ENCODE results near the gene THADA.

Gene THADA

GRCh38 chr2:43509886-43510285, 86.0 kb downstream of the THADA start:
- H3K9me3 ChIP-seq (ENCODE audit: control insufficient read depth, insufficient read depth, low read depth, low read length): no peaks in the 10 kb centered on the region
- no peaks in the 10 kb centered on the region for H3K4me1 ChIP-seq (ENCODE audit: control insufficient read depth, insufficient read depth, low read length)
- H3K4me3 ChIP-seq (ENCODE audit: low read depth, low read length): no peak overlapping the region
- H3K36me3 ChIP-seq (ENCODE audit: control insufficient read depth, insufficient read depth, low read length): 0 out of 2 replicates have a peak, but pooled peaks cover 3% of the 10 kb centered on the region
- H3K27me3 ChIP-seq (ENCODE audit: control insufficient read depth, insufficient read depth, low read length): no peaks in the 10 kb centered on the region
- no peak overlapping the region for H3K9ac ChIP-seq (ENCODE audit: low read length)
- no peak overlapping the region for H3K27ac ChIP-seq (ENCODE audit: low read depth, low read length)

DNA sequence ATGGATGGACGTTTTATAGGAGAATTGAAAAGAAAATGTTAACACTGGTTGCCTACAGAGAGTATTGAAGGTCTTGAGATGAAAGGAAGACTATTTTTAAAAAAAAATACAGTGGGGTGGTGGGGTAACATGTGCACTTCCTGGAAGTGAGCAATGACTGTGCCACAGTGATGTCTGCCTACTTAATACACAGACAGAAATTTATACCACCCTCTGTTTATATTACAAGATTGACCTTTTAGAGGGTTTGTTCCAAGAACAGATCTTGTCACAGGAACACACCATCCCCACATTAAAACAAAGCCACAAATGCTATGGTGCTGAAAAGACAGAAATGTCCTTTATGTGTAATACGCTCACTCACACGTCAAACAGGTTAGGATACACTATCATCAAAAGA, 87.6 kb downstream of the THADA start:
- no peak overlapping the region for H3K27ac ChIP-seq (ENCODE audit: low read depth, low read length)
- H3K4me3 ChIP-seq (ENCODE audit: low read depth, low read length): no peak overlapping the region
- no peaks in the 10 kb centered on the region for H3K9me3 ChIP-seq (ENCODE audit: control insufficient read depth, insufficient read depth, low read depth, low read length)
- H3K27me3 ChIP-seq (ENCODE audit: control insufficient read depth, insufficient read depth, low read length): no peaks in the 10 kb centered on the region
- no peak overlapping the region for H3K9ac ChIP-seq (ENCODE audit: low read length)
- no peaks in the 10 kb centered on the region for H3K4me1 ChIP-seq (ENCODE audit: control insufficient read depth, insufficient read depth, low read length)
- H3K36me3 ChIP-seq (ENCODE audit: control insufficient read depth, insufficient read depth, low read length): 0 out of 2 replicates have a peak, but pooled peaks cover 3% of the 10 kb centered on the region

- Histone ChIP-seq H3K27me3 (ENCODE audit: control insufficient read depth, insufficient read depth, low read length) (no peaks in the 10 kb centered on the region), H3K4me1 (ENCODE audit: control insufficient read depth, insufficient read depth, low read length) (no peaks in the 10 kb centered on the region), H3K9me3 (ENCODE audit: control insufficient read depth, insufficient read depth, low read depth, low read length) (no peaks in the 10 kb centered on the region), H3K4me3 (ENCODE audit: low read depth, low read length) (no peak overlapping the region), H3K27ac (ENCODE audit: low read depth, low read length) (no peak overlapping the region), H3K36me3 (ENCODE audit: control insufficient read depth, insufficient read depth, low read length) (0 out of 2 replicates have a peak, but pooled peaks cover 3% of the 10 kb centered on the region), H3K9ac (ENCODE audit: low read length) (no peak overlapping the region)
Measured at GRCh38 chr2:43507137-43507536, 88.7 kb downstream of the THADA start.

DNA sequence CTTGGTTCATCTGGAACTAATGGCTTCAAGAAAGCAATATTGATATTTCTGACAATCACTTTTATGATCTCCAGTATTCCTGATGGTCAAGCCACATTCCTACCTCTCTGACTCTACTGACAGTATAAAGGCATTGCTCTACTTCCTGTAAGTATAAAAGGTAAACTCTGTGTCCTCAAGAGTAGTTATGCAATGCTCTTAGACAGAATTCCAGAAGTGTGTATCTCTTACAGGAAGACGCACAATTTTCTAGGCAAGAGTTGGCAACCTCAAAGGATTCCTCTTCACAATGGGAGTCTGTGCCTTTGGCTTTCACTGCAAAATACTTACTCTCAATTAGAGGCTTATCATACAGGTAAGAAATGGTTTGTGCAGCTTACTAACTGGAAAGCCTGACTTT, 100.1 kb downstream of the THADA start:
- Histone ChIP-seq H3K4me1 (ENCODE audit: control insufficient read depth, insufficient read depth, low read length) (no peaks in the 10 kb centered on the region), H3K27me3 (ENCODE audit: control insufficient read depth, insufficient read depth, low read length) (no peaks in the 10 kb centered on the region), H3K36me3 (ENCODE audit: control insufficient read depth, insufficient read depth, low read length) (no peaks in the 10 kb centered on the region; the same call in 1 of the 2 replicates), H3K27ac (ENCODE audit: low read depth, low read length) (no peak overlapping the region), H3K9ac (ENCODE audit: low read length) (no peak overlapping the region), H3K4me3 (ENCODE audit: low read depth, low read length) (no peak overlapping the region), H3K9me3 (ENCODE audit: control insufficient read depth, insufficient read depth, low read depth, low read length) (no peaks in the 10 kb centered on the region)

DNA sequence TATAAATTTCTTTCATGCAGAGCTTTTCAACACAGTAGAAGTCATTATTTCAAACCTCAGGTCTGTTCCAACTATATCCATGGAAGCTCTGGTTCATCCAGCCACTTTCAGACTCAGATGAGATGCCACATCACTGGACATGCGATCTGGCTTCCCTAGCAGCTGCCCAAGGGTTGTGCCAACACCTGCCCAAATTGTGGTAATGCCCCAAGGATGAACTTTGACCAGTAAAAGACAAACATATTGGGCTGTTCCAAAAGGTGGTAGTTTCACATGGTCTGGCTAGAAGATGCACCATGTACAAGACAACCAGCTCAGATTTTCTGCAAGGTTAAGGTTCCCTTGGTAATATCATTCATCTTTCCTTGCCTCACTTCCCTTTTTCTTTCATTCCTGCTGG, 101.9 kb downstream of the THADA start:
- H3K27me3 ChIP-seq (ENCODE audit: control insufficient read depth, insufficient read depth, low read length): no peaks in the 10 kb centered on the region
- H3K4me3 ChIP-seq (ENCODE audit: low read depth, low read length): no peak overlapping the region
- no peaks in the 10 kb centered on the region for H3K9me3 ChIP-seq (ENCODE audit: control insufficient read depth, insufficient read depth, low read depth, low read length)
- H3K27ac ChIP-seq (ENCODE audit: low read depth, low read length): no peak overlapping the region
- H3K9ac ChIP-seq (ENCODE audit: low read length): no peak overlapping the region
- H3K36me3 ChIP-seq (ENCODE audit: control insufficient read depth, insufficient read depth, low read length): no peaks in the 10 kb centered on the region; the same call in 1 of the 2 replicates
- no peaks in the 10 kb centered on the region for H3K4me1 ChIP-seq (ENCODE audit: control insufficient read depth, insufficient read depth, low read length)

- H3K4me3 ChIP-seq (ENCODE audit: low read depth, low read length): no peak overlapping the region
- no peaks in the 10 kb centered on the region for H3K9me3 ChIP-seq (ENCODE audit: control insufficient read depth, insufficient read depth, low read depth, low read length)
Measured at GRCh38 chr2:43491065-43491639, 104.7 kb downstream of the THADA start.

GRCh38 chr2:43490252-43490786, 105.5 kb downstream of the THADA start:
- no peaks in the 10 kb centered on the region for H3K4me1 ChIP-seq (ENCODE audit: control insufficient read depth, insufficient read depth, low read length)
- H3K9me3 ChIP-seq (ENCODE audit: control insufficient read depth, insufficient read depth, low read depth, low read length): no peaks in the 10 kb centered on the region
- H3K4me3 ChIP-seq (ENCODE audit: low read depth, low read length): no peak overlapping the region
- H3K9ac ChIP-seq (ENCODE audit: low read length): no peak overlapping the region
- no peaks in the 10 kb centered on the region for H3K36me3 ChIP-seq (ENCODE audit: control insufficient read depth, insufficient read depth, low read length)
- H3K27ac ChIP-seq (ENCODE audit: low read depth, low read length): no peak overlapping the region
- H3K27me3 ChIP-seq (ENCODE audit: control insufficient read depth, insufficient read depth, low read length): no peaks in the 10 kb centered on the region

More at GRCh38 chr2:43491065-43491639, 104.7 kb downstream of the THADA start:
- Histone ChIP-seq H3K27me3 (ENCODE audit: control insufficient read depth, insufficient read depth, low read length) (no peaks in the 10 kb centered on the region), H3K27ac (ENCODE audit: low read depth, low read length) (no peak overlapping the region), H3K9ac (ENCODE audit: low read length) (no peak overlapping the region), H3K4me1 (ENCODE audit: control insufficient read depth, insufficient read depth, low read length) (no peaks in the 10 kb centered on the region), H3K36me3 (ENCODE audit: control insufficient read depth, insufficient read depth, low read length) (no peaks in the 10 kb centered on the region)

- Histone ChIP-seq H3K9me3 (ENCODE audit: control insufficient read depth, insufficient read depth, low read depth, low read length) (no peaks in the 10 kb centered on the region), H3K36me3 (ENCODE audit: control insufficient read depth, insufficient read depth, low read length) (no peaks in the 10 kb centered on the region), H3K9ac (ENCODE audit: low read length) (no peak overlapping the region), H3K27ac (ENCODE audit: low read depth, low read length) (no peak overlapping the region), H3K27me3 (ENCODE audit: control insufficient read depth, insufficient read depth, low read length) (no peaks in the 10 kb centered on the region), H3K4me3 (ENCODE audit: low read depth, low read length) (no peak overlapping the region), H3K4me1 (ENCODE audit: control insufficient read depth, insufficient read depth, low read length) (no peaks in the 10 kb centered on the region)
Measured at GRCh38 chr2:43488737-43489136, 107.1 kb downstream of the THADA start.

DNA sequence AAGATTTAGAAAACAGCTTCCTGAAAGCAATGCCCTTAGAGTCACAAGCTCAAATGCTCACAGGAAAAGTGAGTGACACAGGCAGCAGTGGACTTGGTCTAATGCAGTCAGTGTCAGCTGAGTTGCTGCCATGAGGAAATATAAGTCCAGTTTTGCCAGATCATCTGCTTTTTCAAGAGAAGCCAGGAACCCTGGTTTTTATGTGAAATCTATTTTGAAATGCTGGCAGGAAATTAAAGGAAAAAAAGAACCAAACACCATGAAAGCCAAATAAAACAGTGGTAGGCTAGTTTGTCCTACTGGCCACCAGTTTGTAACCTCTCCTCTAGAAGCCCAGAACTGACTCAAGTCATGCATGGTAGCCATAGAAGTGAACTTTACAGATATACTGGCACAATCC, 109.2 kb downstream of the THADA start:
- Histone ChIP-seq H3K27me3 (ENCODE audit: control insufficient read depth, insufficient read depth, low read length) (no peaks in the 10 kb centered on the region), H3K36me3 (ENCODE audit: control insufficient read depth, insufficient read depth, low read length) (no peaks in the 10 kb centered on the region), H3K9me3 (ENCODE audit: control insufficient read depth, insufficient read depth, low read depth, low read length) (no peaks in the 10 kb centered on the region), H3K4me3 (ENCODE audit: low read depth, low read length) (no peak overlapping the region), H3K9ac (ENCODE audit: low read length) (no peak overlapping the region), H3K27ac (ENCODE audit: low read depth, low read length) (no peak overlapping the region), H3K4me1 (ENCODE audit: control insufficient read depth, insufficient read depth, low read length) (no peaks in the 10 kb centered on the region)

- Histone ChIP-seq H3K36me3 (ENCODE audit: control insufficient read depth, insufficient read depth, low read length) (no peaks in the 10 kb centered on the region), H3K4me1 (ENCODE audit: control insufficient read depth, insufficient read depth, low read length) (no peaks in the 10 kb centered on the region), H3K27ac (ENCODE audit: low read depth, low read length) (no peak overlapping the region), H3K4me3 (ENCODE audit: low read depth, low read length) (no peak overlapping the region), H3K9ac (ENCODE audit: low read length) (no peak overlapping the region), H3K9me3 (ENCODE audit: control insufficient read depth, insufficient read depth, low read depth, low read length) (no peaks in the 10 kb centered on the region), H3K27me3 (ENCODE audit: control insufficient read depth, insufficient read depth, low read length) (no peaks in the 10 kb centered on the region)
Measured at GRCh38 chr2:43484323-43484930, 111.4 kb downstream of the THADA start.

GRCh38 chr2:43482961-43483360, 112.9 kb downstream of the THADA start:
- no peak overlapping the region for H3K9ac ChIP-seq (ENCODE audit: low read length)
- peak overlapping the region; percentile 34; the same call in 1 of the 2 replicates for H3K27ac ChIP-seq (ENCODE audit: low read depth, low read length)
- no peak overlapping the region for H3K4me3 ChIP-seq (ENCODE audit: low read depth, low read length)
- no peaks in the 10 kb centered on the region for H3K27me3 ChIP-seq (ENCODE audit: control insufficient read depth, insufficient read depth, low read length)
- H3K36me3 ChIP-seq (ENCODE audit: control insufficient read depth, insufficient read depth, low read length): no peaks in the 10 kb centered on the region
- no peaks in the 10 kb centered on the region for H3K9me3 ChIP-seq (ENCODE audit: control insufficient read depth, insufficient read depth, low read depth, low read length)
- no peaks in the 10 kb centered on the region for H3K4me1 ChIP-seq (ENCODE audit: control insufficient read depth, insufficient read depth, low read length)
